Activated CD4-positive, alpha-beta memory T cell treated with anti-CD3 and anti-CD28 coated beads, Interleukin-2, amount 10 ng/mL, durations not matched to agents 7 days and 5 days (primary cell): ENCODE data around the gene TIGD1. TPM values are rescaled to one million over a fixed set of nuclear protein-coding genes. Genes with fewer than 3 reads are reported as not detected.

ENCODE experiments used
- CTCF ChIA-PET: fragments of 350-600 bp; sonication (Branson Sonifier 250); formaldehyde crosslinking; loops from one replicate; lab custom pipeline; 2021; ENCODE audit warnings: antibody characterized with exemption, inconsistent platforms; lab: Charles Lee
- POLR2A ChIA-PET: fragments of 350-600 bp; sonication (Branson Sonifier 250); formaldehyde crosslinking; loops from one replicate; lab custom pipeline; 2021; ENCODE audit warnings: antibody characterized with exemption; lab: Charles Lee
- DNase-seq: peaks from one replicate; pipeline ENCODE4 v3.0.0-alpha.2; 2020
- H3K27ac Mint-ChIP-seq: one replicate; pipeline ENCODE4 v1.8.0; 2021; ENCODE audit warnings: mild to moderate bottlenecking, mixed read lengths
- H3K27me3 Mint-ChIP-seq: one replicate; pipeline ENCODE4 v1.8.0; 2021; ENCODE audit warnings: mixed read lengths
- H3K36me3 Mint-ChIP-seq: one replicate; pipeline ENCODE4 v1.8.0; 2021; ENCODE audit warnings: low read depth, mixed read lengths
- H3K4me1 Mint-ChIP-seq: one replicate; pipeline ENCODE4 v1.8.0; 2021; ENCODE audit warnings: mixed read lengths
- H3K4me3 Mint-ChIP-seq: one replicate; pipeline ENCODE4 v1.8.0; 2021; ENCODE audit warnings: mild to moderate bottlenecking, mixed read lengths
- H3K9me3 Mint-ChIP-seq: one replicate; pipeline ENCODE4 v1.8.0; 2021; ENCODE audit warnings: mixed read lengths
- total RNA-seq, 2 experiments: library from RNA; stranded (reverse); gene quantifications; one replicate each; pipeline ENCODE4 v1.2.3, GENCODE V29; 2021

The TIGD1 gene
- total RNA-seq: 1 to 10 TPM; 7.8 to 7.9 TPM

- no peaks in the 10 kb centered on the region for H3K9me3 Mint-ChIP-seq
- peak within 1 kb of the TSS; percentile 99 for H3K27ac Mint-ChIP-seq
- ChIA-PET POLR2A (interaction anchor here (0.6 to 1.5 kb wide), 19 partner anchors 9 to 1288 kb away, joined by 3 to 14 read pairs (median 4); partner anchors contain the start of genes CHRNG, EFHD1 and INPP5D), CTCF (interaction anchor here (1.1 kb wide), 1 partner anchor 12 kb away, joined by 4 read pairs; no protein-coding TSS in a partner anchor)
- peak within 1 kb of the TSS; percentile 95 for H3K4me3 Mint-ChIP-seq
- peaks cover 67% of the 10 kb centered on the region for H3K4me1 Mint-ChIP-seq
- peak; percentile 92 for DNase-seq
- no peaks in the 10 kb centered on the region for H3K27me3 Mint-ChIP-seq
- H3K36me3 Mint-ChIP-seq: peaks cover 56% of the 10 kb centered on the region
These were observed at the start of gene TIGD1, which contains the start of gene EIF4E2 for GRCh38 chr2:232550354-232551249. Gene TIGD1 (minus strand): TSS chr2:232550557. CDS start chr2:232549882, 675 bp downstream. Gene EIF4E2 (plus strand): TSS chr2:232550689. CDS start chr2:232550725, 36 bp downstream.

- no peak for DNase-seq
- Mint-ChIP-seq H3K4me3 (no peak overlapping the region), H3K36me3 (no peaks in the 10 kb centered on the region), H3K4me1 (peaks cover 2% of the 10 kb centered on the region), H3K27me3 (peaks cover under 1% of the 10 kb centered on the region), H3K9me3 (no peaks in the 10 kb centered on the region), H3K27ac (no peak overlapping the region)
- ChIA-PET POLR2A (no interaction called here), CTCF (no interaction called here)
These were observed 47.9 kb upstream of the TIGD1 start for GRCh38 chr2:232598293-232598692.

GRCh38 chr2:232597362-232598079, 47.2 kb upstream of the TIGD1 start:
- Mint-ChIP-seq H3K4me1 (peaks cover 8% of the 10 kb centered on the region), H3K4me3 (no peak overlapping the region), H3K27ac (no peak overlapping the region), H3K9me3 (no peaks in the 10 kb centered on the region), H3K36me3 (no peaks in the 10 kb centered on the region), H3K27me3 (no peaks in the 10 kb centered on the region)
- ChIA-PET CTCF (no interaction called here), POLR2A (no interaction called here)
- no peak for DNase-seq

GRCh38 chr2:232593982-232594381, 43.6 kb upstream of the TIGD1 start:
- Mint-ChIP-seq H3K36me3 (no peaks in the 10 kb centered on the region), H3K4me3 (no peak overlapping the region), H3K9me3 (no peaks in the 10 kb centered on the region), H3K27me3 (no peaks in the 10 kb centered on the region), H3K4me1 (peaks cover 11% of the 10 kb centered on the region), H3K27ac (no peak overlapping the region)
- ChIA-PET POLR2A (no interaction called here), CTCF (interaction anchor here (2.6 kb wide), 1 partner anchor 11 kb away, joined by 7 read pairs; no protein-coding TSS in a partner anchor)
- no peak for DNase-seq

- DNase-seq: no peak
- H3K36me3 Mint-ChIP-seq: no peaks in the 10 kb centered on the region
- H3K27ac Mint-ChIP-seq: no peak overlapping the region
- peaks cover 11% of the 10 kb centered on the region for H3K4me1 Mint-ChIP-seq
- ChIA-PET CTCF (interaction anchor here (2.6 kb wide), 1 partner anchor 12 kb away, joined by 7 read pairs; no protein-coding TSS in a partner anchor), POLR2A (no interaction called here)
- H3K27me3 Mint-ChIP-seq: no peaks in the 10 kb centered on the region
- no peak overlapping the region for H3K4me3 Mint-ChIP-seq
- H3K9me3 Mint-ChIP-seq: no peaks in the 10 kb centered on the region
These were observed 42.5 kb upstream of the TIGD1 start for GRCh38 chr2:232592772-232593395.

- ChIA-PET CTCF (no interaction called here), POLR2A (no interaction called here)
- H3K4me3 Mint-ChIP-seq: no peak overlapping the region
These were observed 38.6 kb upstream of the TIGD1 start for GRCh38 chr2:232588680-232589585.

GRCh38 chr2:232588031-232588430, 37.7 kb upstream of the TIGD1 start:
- ChIA-PET CTCF (no interaction called here), POLR2A (no interaction called here)
- Mint-ChIP-seq H3K27ac (no peak overlapping the region), H3K4me1 (peaks cover 6% of the 10 kb centered on the region), H3K36me3 (no peaks in the 10 kb centered on the region), H3K27me3 (no peaks in the 10 kb centered on the region), H3K9me3 (no peaks in the 10 kb centered on the region), H3K4me3 (no peak overlapping the region)
- DNase-seq: no peak

More at GRCh38 chr2:232588680-232589585, 38.6 kb upstream of the TIGD1 start:
- Mint-ChIP-seq H3K9me3 (no peaks in the 10 kb centered on the region), H3K27me3 (no peaks in the 10 kb centered on the region), H3K27ac (no peak overlapping the region), H3K4me1 (peaks cover 11% of the 10 kb centered on the region), H3K36me3 (no peaks in the 10 kb centered on the region)
- DNase-seq: no peak

- peaks cover under 1% of the 10 kb centered on the region for H3K36me3 Mint-ChIP-seq
- POLR2A ChIA-PET: no interaction called here
- peaks cover 3% of the 10 kb centered on the region for H3K4me1 Mint-ChIP-seq
- DNase-seq: no peak
- H3K9me3 Mint-ChIP-seq: no peaks in the 10 kb centered on the region
- no peak overlapping the region for H3K27ac Mint-ChIP-seq
- no peaks in the 10 kb centered on the region for H3K27me3 Mint-ChIP-seq
- H3K4me3 Mint-ChIP-seq: no peak overlapping the region
- CTCF ChIA-PET: no interaction called here
These were observed 37.2 kb upstream of the TIGD1 start for GRCh38 chr2:232587512-232587911.

- no peak overlapping the region for H3K4me3 Mint-ChIP-seq
- peaks cover 5% of the 10 kb centered on the region for H3K36me3 Mint-ChIP-seq
- no peaks in the 10 kb centered on the region for H3K27me3 Mint-ChIP-seq
- no peak for DNase-seq
- H3K27ac Mint-ChIP-seq: no peak overlapping the region
- CTCF ChIA-PET: no interaction called here
- POLR2A ChIA-PET: interaction anchor here (1.4 kb wide), 1 partner anchor 36 kb away, joined by 3 read pairs; no protein-coding TSS in a partner anchor
- H3K9me3 Mint-ChIP-seq: no peaks in the 10 kb centered on the region
- H3K4me1 Mint-ChIP-seq: no peaks in the 10 kb centered on the region
These were observed 36.7 kb upstream of the TIGD1 start for GRCh38 chr2:232586943-232587505.

- no peak overlapping the region for H3K27ac Mint-ChIP-seq
- POLR2A ChIA-PET: no interaction called here
- DNase-seq: no peak
- no peaks in the 10 kb centered on the region for H3K27me3 Mint-ChIP-seq
- peaks cover 13% of the 10 kb centered on the region for H3K36me3 Mint-ChIP-seq
- peaks cover 18% of the 10 kb centered on the region for H3K4me1 Mint-ChIP-seq
- no peak overlapping the region for H3K4me3 Mint-ChIP-seq
- CTCF ChIA-PET: no interaction called here
- H3K9me3 Mint-ChIP-seq: no peaks in the 10 kb centered on the region
These were observed 33.9 kb upstream of the TIGD1 start for GRCh38 chr2:232584238-232584637.

- no peaks in the 10 kb centered on the region for H3K9me3 Mint-ChIP-seq
- ChIA-PET POLR2A (no interaction called here), CTCF (no interaction called here)
- no peak overlapping the region for H3K27ac Mint-ChIP-seq
- no peak overlapping the region for H3K4me3 Mint-ChIP-seq
- no peak for DNase-seq
- no peaks in the 10 kb centered on the region for H3K27me3 Mint-ChIP-seq
- peaks cover 18% of the 10 kb centered on the region for H3K4me1 Mint-ChIP-seq
- H3K36me3 Mint-ChIP-seq: peaks cover 13% of the 10 kb centered on the region
These were observed 31.4 kb upstream of the TIGD1 start for GRCh38 chr2:232581725-232582124.

- CTCF ChIA-PET: interaction anchor here (0.6 kb wide), 1 partner anchor 529 kb away, joined by 3 read pairs; no protein-coding TSS in a partner anchor
- Mint-ChIP-seq H3K4me1 (peaks cover 18% of the 10 kb centered on the region), H3K9me3 (no peaks in the 10 kb centered on the region), H3K36me3 (peaks cover 17% of the 10 kb centered on the region), H3K4me3 (no peak overlapping the region), H3K27me3 (no peaks in the 10 kb centered on the region), H3K27ac (no peak overlapping the region)
- DNase-seq: no peak
- POLR2A ChIA-PET: interaction anchor here (0.6 kb wide), 1 partner anchor 30 kb away, joined by 4 read pairs; the partner anchor contains the start of genes EIF4E2 and TIGD1
These were observed 30.3 kb upstream of the TIGD1 start for GRCh38 chr2:232580648-232580981.
